Upper lobe of right lung (tissue), 1 donor: Measurements from ENCODE around the gene TP53BP2. TPM values are rescaled to one million over a fixed set of nuclear protein-coding genes. Genes with fewer than 3 reads are reported as not detected.
A peak's percentile ranks its signal among the peaks of the same experiment; 100 is the strongest.
"Not testable (repeated sequence)": the region's sequence is repeated elsewhere in the genome, so short reads cannot be mapped to it uniquely, and the experiment has no call there.

ENCODE experiments used
- ATAC-seq: fragments of 200-7000 bp; cut with Tn5 transposase; one replicate; pipeline ENCODE4 v1.9.1; 2020; ENCODE audit warnings: mild to moderate bottlenecking, moderate library complexity
- DNase-seq: peaks from one replicate; pipeline ENCODE4 v3.0.0-alpha.2; 2020
- H3K27ac ChIP-seq: fragments of 200-600 bp; one replicate; pipeline ENCODE4 v1.8.0; 2022
- H3K27me3 ChIP-seq: fragments of 200-600 bp; one replicate; pipeline ENCODE4 v1.8.0; 2022; ENCODE audit warnings: mild to moderate bottlenecking
- H3K36me3 ChIP-seq: fragments of 200-600 bp; one replicate; pipeline ENCODE4 v1.8.0; 2022
- H3K4me1 ChIP-seq: fragments of 200-600 bp; one replicate; pipeline ENCODE4 v1.8.0; 2022
- H3K4me3 ChIP-seq: fragments of 200-600 bp; one replicate; pipeline ENCODE4 v1.8.0; 2022; ENCODE audit warnings: mild to moderate bottlenecking
- H3K9me3 ChIP-seq: fragments of 200-600 bp; one replicate; pipeline ENCODE4 v1.8.0; 2022
- intact Hi-C: fragments of 100-400 bp; cut with DNase I; formaldehyde crosslinking; loops from one replicate; pipeline ENCODE4 v1.11.0; 2022
- total RNA-seq: library from RNA; stranded (reverse); fragmentation: NEBNext Ultra II Directional; extraction: Animal tissue kit (Norgen Biotek cat#: 25700); gene quantifications from one replicate; pipeline ENCODE4 v1.2.1, GENCODE V29; 2021
- TF ChIP-seq, protein P1 (sequence below): fragments of 200-600 bp; IDR thresholded peaks from one replicate; pipeline ENCODE4 v1.8.0; 2022; ENCODE audit warnings: antibody characterized with exemption
- donor health status: DM: no; HTN: yes; CAD: no; lungs with severe emphysema.

The TP53BP2 gene
- total RNA-seq, 1 donor from 2014 or later: 64.4 TPM

DNA sequence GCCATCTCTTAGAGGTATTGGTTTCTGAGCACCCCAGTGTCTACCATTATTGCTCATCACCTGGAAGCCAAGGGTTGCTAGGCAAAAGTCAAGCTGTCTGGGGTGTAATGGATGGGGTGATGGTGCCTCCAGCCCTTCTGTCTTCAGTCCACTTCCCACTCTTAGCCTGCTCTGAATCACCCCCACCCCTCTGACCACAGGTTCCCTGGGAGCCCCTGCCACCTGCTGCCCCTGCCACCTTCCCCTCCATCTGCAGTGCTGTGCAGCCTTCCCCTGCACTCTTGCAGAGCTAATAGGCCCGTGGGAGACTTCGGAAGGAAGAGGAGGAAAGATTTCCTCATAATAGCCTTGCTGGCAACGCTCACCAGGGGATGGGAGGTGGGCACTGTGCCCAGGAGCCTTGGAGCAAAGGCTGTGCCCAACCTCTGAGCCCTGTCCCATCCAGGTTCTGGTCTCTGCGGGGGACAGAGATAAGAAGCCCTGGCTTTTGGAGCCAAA, 97.9 kb downstream of the TP53BP2 start:
- ATAC-seq (peak; percentile 25), DNase-seq (no peak)
- intact Hi-C loops: loop anchor here (2.0 kb wide), 1 partner anchor 37 kb away; no protein-coding TSS in a partner anchor
- Histone ChIP-seq H3K27me3 (no peaks in the 10 kb centered on the region), H3K4me3 (no peak overlapping the region), H3K4me1 (peaks cover 17% of the 10 kb centered on the region), H3K9me3 (no peaks in the 10 kb centered on the region), H3K36me3 (peaks cover 82% of the 10 kb centered on the region), H3K27ac (peak overlapping the region; percentile 76)
- TF ChIP-seq, protein P1, sequence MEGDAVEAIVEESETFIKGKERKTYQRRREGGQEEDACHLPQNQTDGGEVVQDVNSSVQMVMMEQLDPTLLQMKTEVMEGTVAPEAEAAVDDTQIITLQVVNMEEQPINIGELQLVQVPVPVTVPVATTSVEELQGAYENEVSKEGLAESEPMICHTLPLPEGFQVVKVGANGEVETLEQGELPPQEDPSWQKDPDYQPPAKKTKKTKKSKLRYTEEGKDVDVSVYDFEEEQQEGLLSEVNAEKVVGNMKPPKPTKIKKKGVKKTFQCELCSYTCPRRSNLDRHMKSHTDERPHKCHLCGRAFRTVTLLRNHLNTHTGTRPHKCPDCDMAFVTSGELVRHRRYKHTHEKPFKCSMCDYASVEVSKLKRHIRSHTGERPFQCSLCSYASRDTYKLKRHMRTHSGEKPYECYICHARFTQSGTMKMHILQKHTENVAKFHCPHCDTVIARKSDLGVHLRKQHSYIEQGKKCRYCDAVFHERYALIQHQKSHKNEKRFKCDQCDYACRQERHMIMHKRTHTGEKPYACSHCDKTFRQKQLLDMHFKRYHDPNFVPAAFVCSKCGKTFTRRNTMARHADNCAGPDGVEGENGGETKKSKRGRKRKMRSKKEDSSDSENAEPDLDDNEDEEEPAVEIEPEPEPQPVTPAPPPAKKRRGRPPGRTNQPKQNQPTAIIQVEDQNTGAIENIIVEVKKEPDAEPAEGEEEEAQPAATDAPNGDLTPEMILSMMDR: no peak

DNA sequence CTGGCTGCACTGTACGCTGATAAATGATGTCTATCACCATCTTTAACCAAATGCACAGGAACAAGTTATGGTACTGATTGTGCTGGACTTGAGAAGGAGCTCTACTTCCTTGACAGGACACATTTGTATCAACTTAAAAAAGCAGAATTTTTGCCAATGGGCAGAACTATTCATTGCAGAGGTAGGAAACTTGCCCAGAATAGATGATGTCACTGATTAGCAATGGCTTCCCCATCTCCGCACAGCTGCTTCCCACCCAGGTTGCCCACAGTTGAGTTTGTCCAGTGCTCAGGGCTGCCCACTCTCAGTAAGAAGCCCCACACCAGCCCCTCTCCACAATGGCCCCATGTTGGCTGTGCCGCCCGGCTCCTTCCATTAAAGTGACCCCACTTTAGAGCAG, 100.0 kb downstream of the TP53BP2 start:
- H3K4me1 ChIP-seq: peaks cover 17% of the 10 kb centered on the region
- intact Hi-C loops: no loop called here
- TF ChIP-seq, protein P1: no peak

DNA sequence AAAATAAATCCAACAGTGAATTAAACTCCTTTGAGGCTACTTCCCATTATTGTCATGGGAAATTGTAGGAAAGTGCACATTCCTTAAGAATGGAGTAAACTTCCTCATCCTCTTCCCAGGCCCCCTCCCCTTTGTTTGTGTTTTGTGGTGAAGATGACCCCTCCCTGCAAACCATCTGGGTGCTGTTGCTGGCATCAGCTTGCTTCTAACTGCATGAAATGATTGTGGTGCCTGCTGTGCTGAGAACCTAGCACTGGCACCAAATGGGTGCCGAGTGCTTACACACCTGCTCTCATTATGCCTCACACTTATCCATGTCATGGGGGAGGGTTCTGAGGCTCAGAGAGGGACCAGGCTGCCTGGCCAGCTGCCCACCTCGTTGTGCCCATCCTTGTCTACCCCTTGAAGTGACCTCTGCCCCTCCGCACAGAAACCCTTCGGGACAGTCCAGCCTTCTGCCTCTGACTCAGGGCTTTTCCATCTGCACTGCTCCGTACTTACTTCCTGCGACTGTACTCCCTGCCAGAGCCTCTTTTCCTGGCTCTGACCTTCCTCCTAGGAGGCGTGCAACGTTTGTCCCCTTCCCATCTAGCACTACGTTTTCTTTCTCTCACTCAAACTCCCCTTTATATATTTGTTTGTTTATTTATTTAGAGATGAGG, 102.8 kb downstream of the TP53BP2 start:
- H3K36me3 ChIP-seq: peaks cover 45% of the 10 kb centered on the region
- TF ChIP-seq, protein P1: no peak

More for the DNA sequence above, 100.0 kb downstream of the TP53BP2 start:
- H3K9me3 ChIP-seq: no peaks in the 10 kb centered on the region
- DNase-seq: no peak
- no peak for ATAC-seq
- no peak overlapping the region for H3K27ac ChIP-seq
- H3K27me3 ChIP-seq: no peaks in the 10 kb centered on the region
- peaks cover 60% of the 10 kb centered on the region for H3K36me3 ChIP-seq
- H3K4me3 ChIP-seq: no peak overlapping the region

DNA sequence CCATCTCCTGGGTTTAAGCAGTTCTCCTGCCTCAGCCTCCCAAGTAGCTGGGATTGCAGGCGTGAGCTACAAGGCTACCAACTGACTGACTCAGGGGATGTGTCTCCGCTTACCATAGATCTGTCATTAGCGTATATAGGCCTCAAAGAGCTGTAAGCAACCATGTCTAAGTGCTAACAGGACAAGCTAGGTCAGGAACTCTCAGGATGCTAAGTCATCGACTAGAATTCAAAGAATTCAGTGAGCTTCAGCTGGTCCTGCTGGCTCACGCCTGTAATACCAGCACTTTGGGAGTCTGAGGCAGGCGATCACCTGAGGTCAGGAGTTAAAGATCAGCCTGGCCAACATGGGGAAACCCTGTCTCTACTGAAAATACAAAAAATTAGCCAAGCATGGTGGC, 103.9 kb downstream of the TP53BP2 start:
- Histone ChIP-seq H3K4me1 (peaks cover 30% of the 10 kb centered on the region), H3K36me3 (peaks cover 36% of the 10 kb centered on the region), H3K27ac (no peak overlapping the region), H3K27me3 (no peaks in the 10 kb centered on the region), H3K9me3 (no peaks in the 10 kb centered on the region), H3K4me3 (no peak overlapping the region)
- ATAC-seq: no peak
- intact Hi-C loops: no loop called here
- no peak for DNase-seq
- TF ChIP-seq, protein P1: no peak

More for the DNA sequence above, 102.8 kb downstream of the TP53BP2 start:
- DNase-seq: no peak
- Histone ChIP-seq H3K4me3 (no peak overlapping the region), H3K27me3 (no peaks in the 10 kb centered on the region), H3K9me3 (no peaks in the 10 kb centered on the region), H3K4me1 (peaks cover 27% of the 10 kb centered on the region), H3K27ac (no peak overlapping the region)
- ATAC-seq: no peak
- intact Hi-C loops: no loop called here

DNA sequence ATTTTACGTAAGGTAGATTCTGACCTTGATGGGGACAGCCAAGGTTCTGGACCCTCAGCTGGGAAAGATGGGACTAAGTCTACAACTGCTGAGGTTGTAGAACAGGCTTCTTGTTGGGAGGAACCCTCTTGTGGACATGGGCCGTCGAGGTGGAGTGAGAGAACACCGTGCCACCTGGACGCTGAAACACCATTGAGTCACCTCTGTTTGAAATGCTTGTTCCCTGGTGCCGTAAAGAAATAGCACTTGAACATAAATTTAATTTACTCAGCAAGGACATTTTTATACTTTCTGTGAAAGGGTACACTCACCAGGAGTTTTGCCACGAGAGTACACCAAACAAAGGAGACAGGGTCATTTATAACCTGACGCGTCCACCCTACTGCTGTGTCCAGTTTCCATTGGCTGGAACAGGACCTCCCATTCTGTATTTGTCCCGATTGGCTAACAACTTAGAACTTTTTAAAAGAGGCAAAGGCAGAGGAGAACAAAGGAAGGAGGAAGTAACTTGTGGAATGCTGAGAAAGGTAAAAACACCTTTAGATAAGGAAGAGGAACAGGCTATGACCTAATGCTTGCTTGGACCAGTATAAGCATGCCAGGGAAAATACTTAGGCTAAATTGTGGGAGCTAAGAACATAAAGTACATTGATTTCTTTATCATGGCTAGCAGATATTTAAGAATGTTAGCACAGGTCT, 105.6 kb downstream of the TP53BP2 start:
- H3K36me3 ChIP-seq: peaks cover 20% of the 10 kb centered on the region
- H3K4me1 ChIP-seq: peaks cover 30% of the 10 kb centered on the region
- ATAC-seq: peak; percentile 26
- DNase-seq, H3K9me3 ChIP-seq, H3K4me3 ChIP-seq, H3K27me3 ChIP-seq, intact Hi-C loops: not testable (repeated sequence)
- peak overlapping the region; percentile 84 for H3K27ac ChIP-seq
